Measurements from ENCODE around the gene BAG5. TPM values are rescaled to one million over a fixed set of nuclear protein-coding genes. Genes with fewer than 3 reads are reported as not detected.

BAG5 gene
- total RNA-seq, 1 donor from 2014 or later = 28.8 TPM

DNA sequence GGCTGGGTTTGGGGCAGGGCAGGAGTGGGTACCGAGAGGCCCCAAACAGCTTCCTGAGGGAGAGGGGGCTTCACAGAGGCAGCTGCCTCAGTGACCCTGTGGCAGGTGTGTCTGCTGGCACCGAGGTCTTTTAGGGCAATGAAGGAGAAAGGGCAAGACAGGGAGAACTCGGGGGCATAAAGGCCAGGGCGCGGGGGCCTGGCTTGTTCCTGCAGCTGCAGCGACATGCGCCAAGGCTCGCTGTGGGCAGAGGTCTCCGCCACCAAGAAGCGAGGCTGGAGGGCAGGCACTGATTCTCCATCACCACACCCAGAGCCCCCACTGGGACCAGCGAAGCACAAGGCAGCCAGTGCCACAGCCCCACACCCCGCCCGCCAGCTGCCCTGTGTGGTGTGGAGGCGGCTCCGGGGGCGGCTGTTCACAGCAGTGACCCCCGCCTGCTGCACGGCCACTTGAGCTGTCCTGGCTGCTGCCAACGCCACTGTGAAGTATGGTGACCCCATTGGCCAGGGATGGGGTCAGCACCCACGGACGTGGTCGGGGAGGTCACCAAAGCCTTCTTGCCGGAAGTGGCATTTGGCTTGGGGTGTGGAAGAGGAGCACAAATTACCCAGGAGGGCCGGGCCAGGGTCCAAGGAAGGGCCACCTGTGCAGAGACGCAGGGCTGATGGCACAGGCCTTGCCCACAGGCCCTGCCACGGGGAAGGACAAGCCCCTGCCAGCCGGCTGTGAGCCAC lies 16.4 kb downstream of the BAG5 start:
- Mint-ChIP-seq H3K36me3 (ENCODE audit: low read depth) (no peaks in the 10 kb centered on the region), H3K27ac (no peak overlapping the region), H3K4me1 (peaks cover 2% of the 10 kb centered on the region), H3K4me3 (no peak overlapping the region), H3K9me3 (no peaks in the 10 kb centered on the region), H3K27me3 (peaks cover 1% of the 10 kb centered on the region)
- ATAC-seq (ENCODE audit: low read depth) = no peak
- TF ChIP-seq, protein P1, sequence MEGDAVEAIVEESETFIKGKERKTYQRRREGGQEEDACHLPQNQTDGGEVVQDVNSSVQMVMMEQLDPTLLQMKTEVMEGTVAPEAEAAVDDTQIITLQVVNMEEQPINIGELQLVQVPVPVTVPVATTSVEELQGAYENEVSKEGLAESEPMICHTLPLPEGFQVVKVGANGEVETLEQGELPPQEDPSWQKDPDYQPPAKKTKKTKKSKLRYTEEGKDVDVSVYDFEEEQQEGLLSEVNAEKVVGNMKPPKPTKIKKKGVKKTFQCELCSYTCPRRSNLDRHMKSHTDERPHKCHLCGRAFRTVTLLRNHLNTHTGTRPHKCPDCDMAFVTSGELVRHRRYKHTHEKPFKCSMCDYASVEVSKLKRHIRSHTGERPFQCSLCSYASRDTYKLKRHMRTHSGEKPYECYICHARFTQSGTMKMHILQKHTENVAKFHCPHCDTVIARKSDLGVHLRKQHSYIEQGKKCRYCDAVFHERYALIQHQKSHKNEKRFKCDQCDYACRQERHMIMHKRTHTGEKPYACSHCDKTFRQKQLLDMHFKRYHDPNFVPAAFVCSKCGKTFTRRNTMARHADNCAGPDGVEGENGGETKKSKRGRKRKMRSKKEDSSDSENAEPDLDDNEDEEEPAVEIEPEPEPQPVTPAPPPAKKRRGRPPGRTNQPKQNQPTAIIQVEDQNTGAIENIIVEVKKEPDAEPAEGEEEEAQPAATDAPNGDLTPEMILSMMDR (IDR thresholded peaks at IDR 0.05) = no peak
- POLR2A ChIA-PET = no interaction called here
- no peak for DNase-seq
- CTCF ChIA-PET = interaction anchor here (1.0 to 7.0 kb wide), 5 partner anchors 15 to 29 kb away, joined by 3 to 70 read pairs (median 6); partner anchors contain the start of gene CKB
- intact Hi-C loops (cut with micrococcal nuclease) = loop anchor here (1.0 to 5.0 kb wide), 3 partner anchors 28 to 469 kb away; no protein-coding TSS in a partner anchor

DNA sequence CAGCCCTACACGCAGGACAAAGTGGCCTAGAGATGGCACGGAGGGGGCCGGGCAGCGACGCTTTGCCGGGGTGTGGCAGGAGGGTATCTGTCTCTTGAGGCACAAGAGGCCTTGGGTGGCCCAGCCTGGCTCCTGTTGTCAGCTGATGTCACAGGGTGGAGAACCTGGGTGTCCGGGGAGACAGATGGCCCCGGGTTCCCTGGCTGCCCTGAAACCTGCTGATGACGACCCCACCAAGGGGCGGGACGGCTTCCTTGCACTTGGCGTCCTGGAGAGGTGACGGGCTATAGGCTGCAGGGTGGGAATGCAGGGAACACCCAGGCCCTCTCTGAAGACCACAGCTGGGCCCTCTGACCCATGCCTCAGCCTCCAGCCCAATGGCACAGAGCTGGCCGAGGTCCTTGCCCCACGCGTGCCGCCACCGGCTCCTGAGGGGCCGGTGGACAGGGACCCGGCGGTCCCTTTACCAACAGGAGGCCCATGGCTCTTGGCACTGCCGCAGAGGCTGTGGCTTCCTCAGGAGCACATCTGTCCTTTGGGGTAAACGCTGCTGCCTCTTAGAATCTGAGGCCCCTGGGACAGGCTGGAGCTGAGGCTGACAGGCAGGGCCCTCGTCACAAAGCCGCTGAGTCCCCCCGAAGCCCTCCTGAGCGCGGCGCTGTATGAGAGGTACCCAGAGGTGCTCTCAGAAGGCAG lies 17.1 kb downstream of the BAG5 start:
- Mint-ChIP-seq H3K4me1 (peaks cover 2% of the 10 kb centered on the region), H3K36me3 (ENCODE audit: low read depth) (no peaks in the 10 kb centered on the region), H3K27ac (no peak overlapping the region), H3K9me3 (no peaks in the 10 kb centered on the region), H3K27me3 (peaks cover 1% of the 10 kb centered on the region), H3K4me3 (no peak overlapping the region)
- DNase-seq (no peak), ATAC-seq (ENCODE audit: low read depth) (no peak)
- intact Hi-C loops (cut with micrococcal nuclease) = loop anchor here (5.0 kb wide), 1 partner anchor 468 kb away; no protein-coding TSS in a partner anchor
- ChIA-PET CTCF (interaction anchor here (1.0 to 7.0 kb wide), 3 partner anchors 22 to 29 kb away, joined by 3 to 70 read pairs (median 8); partner anchors contain the start of gene CKB), POLR2A (no interaction called here)
- TF ChIP-seq, protein P1 (IDR thresholded peaks at IDR 0.05) = no peak

DNA sequence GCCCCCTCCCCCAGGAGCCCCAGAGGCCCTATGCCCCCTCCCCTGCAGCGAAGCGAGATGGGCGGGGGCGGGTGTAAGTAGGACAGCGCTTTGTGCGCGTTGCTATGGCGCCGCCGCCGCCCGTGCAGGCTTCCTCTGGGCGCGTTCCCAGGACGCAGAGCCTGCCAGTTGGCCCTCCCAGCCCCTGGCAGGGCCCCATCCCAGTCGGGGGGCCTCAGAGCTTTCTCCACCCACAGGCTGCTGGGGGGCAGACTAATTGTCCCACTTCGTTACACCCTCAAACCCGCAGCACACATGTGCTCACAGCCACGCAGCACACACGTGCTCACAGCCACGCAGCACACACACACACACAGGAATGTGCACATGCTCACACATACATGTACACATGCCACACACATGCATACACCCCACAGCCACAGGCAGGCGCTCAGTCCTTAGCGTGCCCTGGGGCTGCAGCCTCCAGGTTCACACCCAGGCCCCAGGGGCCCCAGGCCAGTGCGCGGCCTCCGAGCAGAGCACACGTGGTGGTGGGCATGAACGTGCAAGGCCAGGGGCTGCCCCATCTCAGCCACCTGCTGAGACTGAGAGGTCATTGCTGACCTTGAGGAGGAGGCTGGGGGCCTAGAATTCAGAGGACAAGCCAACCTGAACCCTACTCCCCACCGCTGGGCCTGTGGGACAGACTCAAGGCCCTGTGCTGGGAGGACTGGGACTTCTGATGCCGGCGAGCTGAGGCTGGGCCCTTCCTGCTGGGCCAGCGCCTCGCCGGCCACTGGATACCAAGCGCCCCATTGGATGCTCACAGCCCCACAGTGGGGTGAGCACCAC lies 17.9 kb downstream of the BAG5 start:
- intact Hi-C loops (cut with micrococcal nuclease) = loop anchor here (5.0 kb wide), 1 partner anchor 467 kb away; no protein-coding TSS in a partner anchor
- H3K9me3 Mint-ChIP-seq = no peaks in the 10 kb centered on the region
- TF ChIP-seq, protein P1 (IDR thresholded peaks at IDR 0.05) = no peak
- ChIA-PET POLR2A (no interaction called here), CTCF (interaction anchor here (1.0 to 7.0 kb wide), 2 partner anchors 24 to 28 kb away, joined by 3 to 70 read pairs; no protein-coding TSS in a partner anchor)
- no peak for ATAC-seq (ENCODE audit: low read depth)
- H3K4me1 Mint-ChIP-seq = peaks cover 2% of the 10 kb centered on the region
- DNase-seq = no peak
- H3K4me3 Mint-ChIP-seq = no peak overlapping the region
- H3K27ac Mint-ChIP-seq = no peak overlapping the region
- no peaks in the 10 kb centered on the region for H3K36me3 Mint-ChIP-seq (ENCODE audit: low read depth)
- H3K27me3 Mint-ChIP-seq = peaks cover 1% of the 10 kb centered on the region

DNA sequence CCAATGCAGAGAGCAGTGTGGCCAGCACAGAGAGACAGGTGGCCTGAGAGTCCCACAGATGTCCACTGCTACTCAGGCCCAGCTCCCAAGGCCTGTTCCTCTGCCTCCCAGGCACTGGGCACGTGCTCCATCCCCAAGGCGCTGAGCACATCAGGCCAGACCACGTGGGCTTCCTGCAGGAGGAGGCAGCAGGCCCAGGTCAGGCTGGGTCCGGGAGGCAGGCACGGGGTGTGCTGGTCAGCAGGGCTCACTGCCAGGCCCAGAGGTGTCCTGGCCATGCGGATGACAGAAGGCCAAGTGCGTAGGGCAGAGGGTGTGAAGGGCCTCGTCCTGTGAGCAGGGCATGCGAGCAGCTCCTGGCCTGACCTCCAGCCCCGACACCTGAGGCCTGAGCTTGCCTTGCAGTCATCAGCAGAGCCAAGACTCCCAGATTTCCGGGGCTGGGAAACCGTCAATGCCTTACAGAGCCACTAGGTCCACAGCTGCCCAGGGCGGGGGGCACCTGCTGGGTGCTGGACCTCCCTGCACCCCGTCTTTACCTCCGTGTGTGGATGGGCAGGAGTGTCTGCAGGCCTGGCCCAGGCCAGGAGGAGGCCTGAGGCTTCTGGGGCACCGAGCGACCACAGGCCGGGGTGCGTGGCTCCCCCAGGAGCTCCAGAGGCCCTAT lies 18.6 kb downstream of the BAG5 start:
- intact Hi-C loops (cut with micrococcal nuclease) = no loop called here
- TF ChIP-seq, protein P1 (IDR thresholded peaks at IDR 0.05) = no peak
- no peak overlapping the region for H3K4me3 Mint-ChIP-seq
- CTCF ChIA-PET = interaction anchor here (7.0 kb wide), 1 partner anchor 24 kb away, joined by 70 read pairs; no protein-coding TSS in a partner anchor
- no peaks in the 10 kb centered on the region for H3K36me3 Mint-ChIP-seq (ENCODE audit: low read depth)
- POLR2A ChIA-PET = interaction anchor here (0.5 kb wide), 1 partner anchor 153 kb away, joined by 4 read pairs; no protein-coding TSS in a partner anchor
- H3K27ac Mint-ChIP-seq = no peak overlapping the region
- peaks cover 2% of the 10 kb centered on the region for H3K4me1 Mint-ChIP-seq
- H3K27me3 Mint-ChIP-seq = peaks cover 1% of the 10 kb centered on the region
- no peaks in the 10 kb centered on the region for H3K9me3 Mint-ChIP-seq
- DNase-seq = no peak
- ATAC-seq (ENCODE audit: low read depth) = no peak
